Lung (tissue), 12 donors: Measurements from ENCODE around the gene CYP19A1. TPM values are rescaled to one million over a fixed set of nuclear protein-coding genes. Genes with fewer than 3 reads are reported as not detected.

Source experiments
- ATAC-seq: fragments of 200-7000 bp; cut with Tn5 transposase; one replicate; pipeline ENCODE4 v1.9.1; 2020; ENCODE audit warnings: moderate number of reproducible peaks; ENCODE audit not compliant: insufficient read depth, low FRiP score
- DNase-seq, 3 donors: peaks; one replicate each; pipeline ENCODE4 v3.0.0-alpha.2; 2013 to 2017
- H3K27ac ChIP-seq, 2 donors: one replicate each; pipeline ENCODE4 v1.5.1; 2013; ENCODE audit warnings: mild to moderate bottlenecking in 2 of 2, moderate library complexity in 2 of 2, control low read depth in 1 of 2, inconsistent platforms in 1 of 2, low read depth in 1 of 2, low read length in 1 of 2
- H3K27me3 ChIP-seq, 3 donors: one replicate each; pipeline ENCODE4 v1.5.1; 2013; ENCODE audit warnings: low read length in 2 of 3; ENCODE audit not compliant: control insufficient read depth in 3 of 3, insufficient read depth in 3 of 3
- H3K36me3 ChIP-seq, 4 donors: one replicate each; pipeline ENCODE4 v1.5.1; 2013; ENCODE audit warnings: low read length in 4 of 4, mild to moderate bottlenecking in 1 of 4, moderate library complexity in 1 of 4; ENCODE audit not compliant: control insufficient read depth in 4 of 4, insufficient read depth in 4 of 4
- H3K4me1 ChIP-seq, 5 donors: one replicate each; pipeline ENCODE4 v1.5.1; 2013; ENCODE audit warnings: low read length in 5 of 5, mild to moderate bottlenecking in 2 of 5, moderate library complexity in 1 of 5; ENCODE audit not compliant: control insufficient read depth in 5 of 5, insufficient read depth in 5 of 5
- H3K4me3 ChIP-seq: one replicate; pipeline ENCODE4 v1.5.1; 2013; ENCODE audit warnings: mild to moderate bottlenecking, control low read depth, moderate library complexity
- H3K9ac ChIP-seq, 2 donors: one replicate each; pipeline ENCODE4 v1.5.1; 2013; ENCODE audit warnings: low read length in 2 of 2, control low read depth in 1 of 2; ENCODE audit not compliant: insufficient read depth in 1 of 2
- H3K9me3 ChIP-seq, 4 donors: one replicate each; pipeline ENCODE4 v1.5.1; 2013; ENCODE audit warnings: low read length in 3 of 4, mild to moderate bottlenecking in 1 of 4, moderate library complexity in 1 of 4; ENCODE audit not compliant: control insufficient read depth in 4 of 4, insufficient read depth in 3 of 4
- WGBS, 2 donors: extraction: QIAGEN DNeasy Blood & Tissue Kit; methylation state at CpG; one replicate each; pipeline ENCODE4 v1.1.7; 2013; 5-methylcytosine and 5-hydroxymethylcytosine counted together
- polyA plus RNA-seq, 2 donors: library from polyadenylated mRNA; stranded (reverse); fragments of 200-250 nt; gene quantifications; one replicate each; pipeline ENCODE4 v1.2.1, GENCODE V29; 2013
- total RNA-seq, 2 donors: library from RNA; depleted of rRNA in 1 of 2; stranded (reverse); fragments of >200 nt in 1 of 2; gene quantifications; one replicate each; pipeline ENCODE4 v1.2.1, GENCODE V29; 2014 to 2021
- TF ChIP-seq, protein P1 (sequence below): IDR thresholded peaks from 2 replicates; pipeline ENCODE4 v1.5.1; 2012; ENCODE audit warnings: mild to moderate bottlenecking; ENCODE audit errors: control extremely low read depth, extremely low read depth
- donor health status: control.
- donor health status: control.
- donor health status: Bipolar disorder and iron deficiency.
- donor health status: healthy.
- donor health status: DM: yes; HTN: yes; CAD: no.

Gene CYP19A1
- total and polyA plus RNA-seq, 4 donors = 0.37 to 9.6 (median 2.4) TPM

DNA sequence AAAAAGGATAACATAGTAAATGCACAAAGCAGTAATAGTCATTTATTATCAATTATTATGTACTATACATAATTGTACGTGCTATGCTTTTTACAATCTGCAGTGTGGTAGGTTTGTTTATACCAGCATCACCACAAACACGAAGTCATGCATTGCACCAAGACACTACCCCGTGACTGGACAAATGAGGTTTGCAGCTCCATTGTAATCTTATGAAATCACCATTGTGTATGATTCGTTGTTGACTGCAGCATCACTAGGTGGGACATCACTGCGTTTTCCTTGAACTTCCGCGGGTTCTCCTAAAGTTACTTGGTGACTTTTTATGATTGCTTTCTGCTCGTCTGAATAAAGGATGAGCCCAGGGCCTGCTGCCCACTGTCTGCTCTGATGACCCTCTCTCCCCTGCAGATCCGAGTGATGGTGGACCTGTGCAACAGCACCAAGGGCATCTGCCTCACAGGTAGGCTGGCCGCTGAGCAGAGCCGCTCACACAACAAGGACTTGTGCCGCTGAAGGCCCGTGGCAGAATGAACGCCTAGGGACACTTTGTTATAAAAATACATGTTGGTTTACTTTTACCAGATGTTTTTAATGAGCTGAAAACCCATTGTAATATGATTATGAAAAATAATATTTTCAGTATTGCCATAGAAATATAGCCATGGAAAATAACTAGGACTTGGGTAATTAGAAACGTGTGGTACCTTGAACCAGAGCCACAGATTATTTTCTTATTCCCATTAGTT, 38.8 kb upstream of the CYP19A1 start:
- Histone ChIP-seq H3K27ac (no peak overlapping the region), H3K36me3 (no peaks in the 10 kb centered on the region), H3K4me1 (peaks cover 0 to 5% (median 0%) of the 10 kb centered on the region in 5 donors), H3K9ac (no peak overlapping the region), H3K4me3 (no peak overlapping the region), H3K9me3 (no peaks in the 10 kb centered on the region), H3K27me3 (no peaks in the 10 kb centered on the region)
- no peak for DNase-seq
- TF ChIP-seq, protein P1, sequence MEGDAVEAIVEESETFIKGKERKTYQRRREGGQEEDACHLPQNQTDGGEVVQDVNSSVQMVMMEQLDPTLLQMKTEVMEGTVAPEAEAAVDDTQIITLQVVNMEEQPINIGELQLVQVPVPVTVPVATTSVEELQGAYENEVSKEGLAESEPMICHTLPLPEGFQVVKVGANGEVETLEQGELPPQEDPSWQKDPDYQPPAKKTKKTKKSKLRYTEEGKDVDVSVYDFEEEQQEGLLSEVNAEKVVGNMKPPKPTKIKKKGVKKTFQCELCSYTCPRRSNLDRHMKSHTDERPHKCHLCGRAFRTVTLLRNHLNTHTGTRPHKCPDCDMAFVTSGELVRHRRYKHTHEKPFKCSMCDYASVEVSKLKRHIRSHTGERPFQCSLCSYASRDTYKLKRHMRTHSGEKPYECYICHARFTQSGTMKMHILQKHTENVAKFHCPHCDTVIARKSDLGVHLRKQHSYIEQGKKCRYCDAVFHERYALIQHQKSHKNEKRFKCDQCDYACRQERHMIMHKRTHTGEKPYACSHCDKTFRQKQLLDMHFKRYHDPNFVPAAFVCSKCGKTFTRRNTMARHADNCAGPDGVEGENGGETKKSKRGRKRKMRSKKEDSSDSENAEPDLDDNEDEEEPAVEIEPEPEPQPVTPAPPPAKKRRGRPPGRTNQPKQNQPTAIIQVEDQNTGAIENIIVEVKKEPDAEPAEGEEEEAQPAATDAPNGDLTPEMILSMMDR = no peak
- 90 to 95% methylated on average over 15 of the region's 15 CpGs for WGBS, 2 donors
- ATAC-seq = no peak

DNA sequence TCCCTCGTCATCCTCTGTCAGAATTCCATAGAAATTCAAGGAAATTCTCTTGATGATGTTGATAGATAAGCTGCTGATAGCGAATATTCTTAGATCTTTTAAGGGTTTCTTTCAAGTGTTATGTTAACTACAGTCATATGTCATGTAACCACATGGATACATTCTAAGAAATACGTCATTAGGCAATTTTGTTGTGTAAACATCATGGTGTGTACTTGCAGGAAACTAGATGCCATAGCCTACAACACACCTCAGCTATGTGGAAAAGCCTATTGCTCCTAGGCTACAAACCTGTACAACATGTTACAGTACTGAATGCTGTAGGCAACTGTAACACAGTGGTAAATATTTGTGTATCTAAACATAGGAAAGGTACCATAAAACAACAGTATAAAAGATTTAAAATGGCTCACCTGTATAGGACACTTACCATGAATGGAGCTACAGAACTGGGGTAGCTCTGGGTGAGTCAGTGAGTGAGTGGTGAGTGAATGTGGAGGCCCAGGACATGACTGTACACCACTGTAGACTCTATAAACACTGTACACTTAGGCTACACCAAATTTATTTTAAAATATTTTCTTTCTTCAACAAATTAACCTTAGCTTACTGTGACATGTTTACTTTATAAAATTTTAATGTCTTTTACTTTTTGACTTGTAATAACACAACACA, 37.7 kb upstream of the CYP19A1 start:
- no peak overlapping the region for H3K4me3 ChIP-seq
- H3K9ac ChIP-seq = no peak overlapping the region
- peaks cover 0 to 2% (median 0%) of the 10 kb centered on the region in 5 donors for H3K4me1 ChIP-seq
- ATAC-seq (no peak), DNase-seq (no peak)
- H3K9me3 ChIP-seq = no peaks in the 10 kb centered on the region
- H3K27me3 ChIP-seq = no peaks in the 10 kb centered on the region
- H3K27ac ChIP-seq = no peak overlapping the region
- TF ChIP-seq, protein P1 = no peak
- 71 to 79% methylated on average over 3 of the region's 3 CpGs for WGBS, 2 donors
- H3K36me3 ChIP-seq = no peaks in the 10 kb centered on the region

DNA sequence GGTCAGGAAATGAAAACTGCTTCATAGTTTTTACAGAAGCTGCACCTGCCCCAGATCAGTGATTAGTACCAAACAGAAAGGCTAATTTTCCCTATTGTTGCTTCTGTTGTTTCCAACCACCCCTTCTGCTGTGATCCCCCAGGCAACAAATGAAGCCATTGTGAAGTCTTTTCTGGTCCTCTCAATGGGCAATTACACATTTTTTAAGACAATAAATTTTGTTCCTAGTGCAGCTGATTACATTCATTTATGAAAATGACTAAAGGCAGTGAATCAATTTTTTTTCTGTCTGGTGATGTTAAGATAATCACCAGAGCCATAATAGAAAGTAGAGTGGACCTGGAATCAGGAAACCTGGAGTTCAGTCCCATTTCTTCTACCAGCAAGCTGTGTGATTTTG, 35.7 kb upstream of the CYP19A1 start:
- no peak overlapping the region for H3K4me3 ChIP-seq
- no peaks in the 10 kb centered on the region for H3K9me3 ChIP-seq
- no peak for ATAC-seq
- H3K9ac ChIP-seq = no peak overlapping the region
- no peak overlapping the region for H3K27ac ChIP-seq
- TF ChIP-seq, protein P1 = no peak
- no peak for DNase-seq
- no peaks in the 10 kb centered on the region for H3K36me3 ChIP-seq
- H3K27me3 ChIP-seq = no peaks in the 10 kb centered on the region
- peaks cover 0 to under 1% (median 0%) of the 10 kb centered on the region in 5 donors for H3K4me1 ChIP-seq
